IPS-NIHi7 (cell line): ENCODE data around the gene PRAMEF11.
"Not testable (repeated sequence)": the region's sequence is repeated elsewhere in the genome, so short reads cannot be mapped to it uniquely, and the experiment has no call there.

ENCODE experiments used
- DNase-seq: peaks from one replicate; pipeline ENCODE4 v3.0.0; 2012; ENCODE audit warnings: mixed read lengths; ENCODE audit errors: extremely low spot score

PRAMEF11 gene

DNA sequence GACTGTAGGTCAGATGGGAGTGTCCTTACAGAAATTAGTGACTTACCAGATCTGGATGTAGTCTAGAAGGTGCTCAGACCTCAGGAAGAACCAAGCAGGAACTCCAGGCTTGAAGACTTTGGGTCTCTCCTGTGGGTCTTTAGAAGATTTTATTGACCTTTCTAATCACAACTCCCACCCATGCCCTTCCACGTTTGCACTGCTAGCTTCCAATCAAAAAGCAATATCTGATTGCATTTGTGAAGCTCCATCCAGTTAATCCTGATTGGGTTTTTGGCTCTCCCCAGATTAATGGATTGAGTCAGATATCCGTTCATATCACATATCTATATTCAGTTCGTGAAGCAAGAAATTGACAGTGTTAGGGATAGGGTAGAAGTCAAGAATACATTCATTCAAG, at the start of gene PRAMEF11:
Gene PRAMEF11, minus strand, starts transcription at position 101 of the 400 bp plus-strand sequence. CDS start 2,621 bp downstream, outside the sequence.
- DNase-seq: not testable (repeated sequence)

DNA sequence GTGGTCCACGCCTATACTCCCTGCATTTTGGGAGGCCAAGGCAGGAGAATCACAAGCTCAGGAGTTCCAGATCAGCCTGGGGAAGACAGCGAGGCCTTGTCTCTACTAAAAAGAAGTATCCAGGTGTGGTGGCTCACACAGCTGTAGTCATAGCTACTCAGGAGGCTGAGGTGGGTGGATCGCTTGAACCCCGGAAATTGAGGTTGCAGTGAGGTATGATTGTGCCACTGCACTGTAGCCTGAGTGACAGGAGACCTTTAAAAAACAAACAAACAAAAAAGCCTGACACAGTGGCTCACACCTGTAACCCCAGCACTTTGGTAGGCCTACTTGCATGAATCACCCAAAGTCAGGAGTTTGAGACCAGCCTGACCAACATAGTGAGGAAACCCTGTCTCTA, 47.2 kb upstream of the PRAMEF11 start:
- not testable (repeated sequence) for DNase-seq

DNA sequence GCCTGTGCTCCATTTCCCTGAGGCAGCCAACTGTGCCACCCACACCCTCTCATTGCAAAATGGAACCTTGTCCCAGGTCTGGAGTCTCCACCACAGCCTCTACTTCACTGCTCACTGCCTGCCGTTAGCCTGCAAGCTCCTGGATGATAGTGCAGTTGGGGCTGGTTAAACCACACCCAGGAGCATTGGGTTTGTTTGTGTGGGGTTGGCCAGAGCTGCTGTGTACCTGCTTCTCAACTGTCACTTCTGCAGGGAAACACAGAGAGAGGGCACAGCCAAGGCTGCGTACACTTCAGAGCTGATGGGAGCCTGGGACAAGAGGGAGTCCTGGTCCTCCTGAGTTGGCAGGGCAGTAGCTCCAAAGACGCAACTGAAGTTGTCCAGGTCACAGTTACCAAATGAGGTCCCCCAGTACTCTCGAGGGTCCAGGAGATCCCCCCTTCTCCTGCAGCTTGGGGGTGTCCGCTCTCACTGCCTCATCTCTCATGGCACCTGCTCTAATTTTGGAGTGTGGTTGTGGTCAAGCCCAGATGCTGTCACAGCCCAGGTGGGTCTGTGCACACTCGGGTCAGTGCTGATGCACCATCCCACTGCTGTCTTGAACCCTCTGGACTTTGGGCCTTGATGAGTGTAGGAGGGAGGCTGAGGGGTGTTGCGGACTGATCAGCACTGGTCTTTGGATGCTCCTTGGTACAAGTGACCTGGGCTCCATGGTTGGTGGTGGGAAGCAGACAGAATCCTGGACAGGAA, 32.1 kb upstream of the PRAMEF11 start:
- not testable (repeated sequence) for DNase-seq

DNA sequence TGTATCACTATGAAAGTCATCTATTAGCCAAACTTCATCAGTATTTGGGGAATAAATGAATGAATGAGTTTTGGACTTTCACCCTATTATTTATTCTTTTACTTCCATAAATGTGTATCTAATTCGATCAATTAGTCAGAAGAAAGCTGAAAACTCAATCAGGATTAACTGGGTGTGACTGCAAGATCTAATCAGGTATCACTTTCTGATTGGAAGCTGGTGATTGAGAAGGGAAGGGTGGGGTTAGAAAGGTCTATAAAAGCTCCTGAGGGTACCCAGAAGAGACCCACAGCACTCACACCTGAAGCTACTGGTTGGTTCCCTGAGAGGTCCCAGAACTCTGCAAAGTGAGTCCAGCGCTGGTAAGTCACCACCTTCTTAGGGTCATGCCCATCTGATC, 25.6 kb upstream of the PRAMEF11 start, which contains the start of gene PRAMEF2:
Gene PRAMEF2, plus strand, starts transcription at position 301 of the 400 bp plus-strand sequence. CDS start 1,924 bp downstream, outside the sequence.
- DNase-seq: not testable (repeated sequence)

DNA sequence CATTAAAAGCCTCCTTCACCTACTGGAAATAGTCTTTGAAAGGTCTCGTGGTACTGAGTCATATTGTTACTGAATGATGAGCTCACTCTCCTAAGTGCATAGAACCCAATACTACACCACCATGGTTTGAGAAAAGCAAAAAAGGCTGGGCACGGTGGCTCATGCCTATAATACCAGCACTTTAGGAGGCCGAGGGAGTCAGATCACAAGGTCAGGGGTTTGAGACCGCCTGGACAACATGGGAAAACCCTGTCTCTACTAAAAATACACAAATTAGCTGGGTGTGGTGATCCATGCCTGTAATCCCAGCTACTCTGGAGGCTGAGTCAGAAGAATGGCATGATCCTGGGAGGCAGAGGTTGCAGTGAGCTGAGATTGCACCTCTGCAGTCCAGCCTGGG, 20.6 kb upstream of the PRAMEF11 start:
- DNase-seq: no peak

DNA sequence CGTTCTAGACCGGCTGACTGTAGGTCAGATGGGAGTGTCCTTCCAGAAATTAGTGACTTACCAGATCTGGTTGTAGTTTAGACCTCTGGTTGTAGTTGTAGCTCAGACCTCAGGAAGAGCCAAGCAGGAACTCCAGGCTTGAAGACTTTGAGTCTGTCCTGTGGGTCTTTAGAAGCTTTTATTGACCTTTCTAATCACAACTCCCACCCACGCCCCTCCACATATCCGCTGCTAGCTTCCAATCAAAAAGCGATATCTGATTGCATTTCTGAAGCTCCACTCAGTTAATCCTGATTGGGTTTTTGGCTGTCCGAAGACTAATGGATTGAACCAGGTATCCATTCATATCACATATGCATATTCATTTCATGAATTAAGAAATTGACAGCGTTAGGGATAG, 17.4 kb upstream of the PRAMEF11 start, which contains the start of gene HNRNPCL1:
Gene HNRNPCL1, minus strand, starts transcription at position 101 of the 400 bp plus-strand sequence. CDS start 431 bp downstream, outside the sequence.
- DNase-seq: not testable (repeated sequence)

DNA sequence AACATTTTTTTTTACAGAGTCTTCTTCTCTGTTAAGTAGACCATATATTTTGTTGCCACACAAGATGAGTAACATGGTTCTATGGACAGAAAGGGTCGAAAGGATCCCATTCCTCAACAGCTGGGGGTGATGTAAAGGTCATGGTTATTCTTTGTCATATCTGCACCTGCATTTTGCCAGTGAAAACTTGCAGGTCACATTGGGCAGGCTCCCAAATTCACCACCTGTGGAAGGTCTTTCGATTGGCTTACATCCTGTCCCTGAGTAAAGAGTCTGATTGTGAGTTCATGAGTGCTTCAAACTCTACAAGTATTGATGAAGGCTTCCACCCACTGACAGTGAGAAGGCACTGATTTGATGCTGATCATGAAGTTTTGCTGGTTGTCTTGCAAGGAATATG, 2.0 kb upstream of the PRAMEF11 start:
- not testable (repeated sequence) for DNase-seq

DNA sequence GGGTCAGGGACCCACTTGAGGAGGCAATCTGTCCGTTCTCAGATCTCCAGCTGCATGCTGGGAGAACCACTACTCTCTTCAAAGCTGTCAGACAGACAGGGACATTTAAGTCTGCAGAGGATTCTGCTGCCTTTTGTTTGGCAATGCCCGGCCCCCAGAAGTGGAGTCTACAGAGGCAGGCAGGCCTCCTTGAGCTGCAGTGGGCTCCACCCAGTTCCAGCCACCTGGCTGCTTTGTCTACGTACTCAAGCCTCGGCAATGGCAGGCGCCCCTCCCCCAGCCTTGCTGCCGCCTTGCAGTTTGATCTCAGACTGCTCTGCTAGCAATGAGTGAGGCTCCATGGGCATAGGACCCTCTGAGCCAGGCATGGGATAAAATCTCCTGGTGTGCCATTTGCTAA, 12.1 kb downstream of the PRAMEF11 start:
- not testable (repeated sequence) for DNase-seq

DNA sequence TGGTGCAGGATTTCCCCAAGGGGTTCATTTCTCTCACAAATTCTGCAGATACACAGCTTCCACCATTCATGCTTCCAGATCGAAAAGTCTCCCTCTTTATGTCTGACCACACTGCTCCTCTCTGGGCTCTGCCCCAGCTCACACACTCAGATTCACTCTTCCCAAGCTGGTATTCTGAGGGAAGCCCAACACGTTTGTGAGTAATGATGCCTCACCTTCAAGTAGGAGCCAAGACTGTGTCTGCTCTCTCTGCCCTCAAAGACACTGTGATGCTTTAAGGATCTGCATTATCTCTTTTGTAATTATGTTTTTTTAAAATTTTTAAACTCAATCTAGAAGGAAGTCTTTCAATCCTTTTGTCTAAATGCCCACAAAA, 19.8 kb downstream of the PRAMEF11 start:
- DNase-seq: no peak

DNA sequence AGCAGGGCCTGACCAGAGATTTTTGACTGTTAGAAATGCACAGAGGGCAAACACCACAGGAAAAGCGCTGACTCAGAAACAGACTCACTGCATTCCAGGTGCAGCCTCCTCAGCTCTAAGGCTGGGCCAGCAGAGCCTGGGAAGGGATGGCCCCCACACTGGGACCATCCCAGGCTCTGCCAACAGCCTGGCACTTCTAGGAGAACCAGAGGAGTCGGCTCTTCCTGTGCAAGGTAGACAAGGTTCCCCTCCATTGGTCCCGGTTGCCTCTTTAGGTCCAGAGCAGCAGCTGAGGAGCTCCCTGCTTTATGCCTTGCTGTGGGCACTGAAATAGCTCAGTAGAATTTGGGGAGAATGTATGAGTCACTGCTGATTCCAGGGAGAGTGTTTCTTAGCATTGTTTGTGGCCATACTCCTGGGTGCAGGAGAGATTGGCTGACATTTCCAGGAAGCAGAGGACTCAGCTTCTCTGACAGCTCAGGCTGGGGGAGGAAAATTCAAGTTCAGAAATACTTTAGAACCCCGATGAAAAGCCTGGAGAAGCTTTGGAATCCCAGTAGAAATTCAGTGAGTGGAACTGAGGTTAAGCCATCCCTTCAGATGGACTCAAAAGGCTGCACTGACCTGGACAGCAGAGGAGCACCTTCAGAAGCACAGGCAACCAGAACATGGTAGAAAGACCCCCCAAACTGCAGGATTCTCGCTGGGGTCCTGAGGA, 20.4 kb downstream of the PRAMEF11 start:
- no peak for DNase-seq

DNA sequence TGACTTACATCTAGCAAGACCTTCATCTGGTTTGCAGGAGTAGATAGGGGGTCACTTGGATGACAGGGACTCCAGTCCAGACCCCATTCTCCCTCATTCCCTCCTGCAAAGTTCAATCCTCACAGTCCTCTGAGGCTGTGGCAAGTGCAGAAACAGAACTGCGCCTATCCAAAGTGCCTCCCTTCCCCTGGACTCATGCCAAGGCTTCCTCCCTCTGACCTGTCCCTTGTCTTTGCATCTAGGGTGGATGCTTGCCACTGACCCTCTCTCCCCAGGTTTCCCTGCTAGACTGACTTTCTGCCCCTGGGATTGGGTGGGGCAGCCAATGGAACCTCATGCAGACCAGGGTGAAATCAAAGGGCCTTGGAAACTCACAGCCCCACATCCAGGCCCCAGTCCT, 21.3 kb downstream of the PRAMEF11 start:
- DNase-seq: no peak

DNA sequence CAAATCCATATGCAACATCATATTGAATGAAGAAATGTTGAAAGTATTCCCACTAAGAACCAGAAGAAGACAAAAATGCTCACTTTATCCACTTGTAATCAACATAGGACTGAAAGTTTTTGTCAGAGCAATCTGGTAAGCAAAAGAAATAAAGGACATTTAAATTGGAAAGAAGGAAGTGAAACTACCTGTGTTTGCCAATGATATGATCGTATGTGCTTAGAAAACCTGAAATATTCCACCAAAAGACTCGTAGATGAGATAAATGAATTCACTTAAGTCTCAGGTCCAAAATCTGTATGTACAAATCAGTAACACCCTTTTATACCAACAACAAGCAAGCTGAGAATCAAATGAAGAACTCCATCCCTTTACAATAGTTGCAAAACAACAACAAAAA, 31.5 kb downstream of the PRAMEF11 start:
- DNase-seq: no peak

DNA sequence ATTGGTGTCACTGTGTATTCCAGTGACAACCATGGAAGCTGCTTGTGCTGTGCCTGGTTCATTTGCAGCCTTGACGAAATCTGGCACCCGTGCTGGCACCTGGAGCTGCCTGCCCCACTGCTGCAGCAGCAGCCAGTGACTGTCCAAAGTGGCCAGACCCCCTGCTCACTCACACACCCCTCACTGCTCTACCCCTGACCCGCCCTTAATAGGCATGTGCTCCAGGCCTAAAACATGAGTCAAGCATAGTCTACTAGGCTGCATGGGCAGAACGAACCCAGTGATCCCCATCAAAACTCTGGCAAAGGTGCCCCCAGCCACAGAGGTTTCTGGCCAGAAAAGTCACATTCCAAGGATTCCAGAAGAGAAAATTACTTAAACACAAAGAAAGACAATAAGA, 32.3 kb downstream of the PRAMEF11 start:
- DNase-seq: no peak

DNA sequence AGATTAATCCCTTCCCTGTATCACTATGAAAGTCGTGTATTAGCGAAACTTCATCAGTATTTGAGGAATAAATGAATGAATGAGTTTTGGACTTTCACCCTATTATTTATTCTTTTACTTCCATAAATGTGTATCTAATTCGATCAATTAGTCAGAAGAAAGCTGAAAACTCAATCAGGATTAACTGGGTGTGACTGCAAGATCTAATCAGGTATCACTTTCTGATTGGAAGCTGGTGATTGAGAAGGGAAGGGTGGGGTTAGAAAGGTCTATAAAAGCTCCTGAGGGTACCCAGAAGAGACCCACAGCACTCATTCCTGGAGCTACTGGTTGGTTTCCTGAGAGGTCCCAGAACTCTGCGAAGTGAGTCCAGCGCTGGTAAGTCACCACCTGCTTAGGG, 40.1 kb downstream of the PRAMEF11 start, which contains the start of gene PRAMEF1:
Gene PRAMEF1, plus strand, starts transcription at position 301 of the 400 bp plus-strand sequence. CDS start 1,831 bp downstream, outside the sequence.
- DNase-seq: not testable (repeated sequence)

DNA sequence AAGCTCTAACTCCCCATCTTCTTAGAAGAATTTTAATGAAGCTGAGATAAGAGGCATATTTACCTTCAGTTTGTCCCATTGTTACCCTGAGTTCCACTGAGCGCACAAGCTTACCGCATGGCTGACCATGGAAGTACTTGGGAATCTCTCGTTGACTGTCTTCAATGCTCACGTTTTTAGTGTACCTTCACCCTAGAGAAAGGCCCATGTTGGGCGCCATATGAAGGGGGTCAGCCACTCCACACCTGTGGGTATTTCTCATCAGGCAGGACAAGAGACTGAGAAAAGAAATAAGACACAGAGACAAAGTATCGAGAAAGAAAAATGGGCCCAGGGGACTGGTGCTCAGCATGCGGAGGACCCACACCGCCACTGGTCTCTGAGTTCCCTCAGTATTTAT, 46.5 kb downstream of the PRAMEF11 start:
- DNase-seq: not testable (repeated sequence)

DNA sequence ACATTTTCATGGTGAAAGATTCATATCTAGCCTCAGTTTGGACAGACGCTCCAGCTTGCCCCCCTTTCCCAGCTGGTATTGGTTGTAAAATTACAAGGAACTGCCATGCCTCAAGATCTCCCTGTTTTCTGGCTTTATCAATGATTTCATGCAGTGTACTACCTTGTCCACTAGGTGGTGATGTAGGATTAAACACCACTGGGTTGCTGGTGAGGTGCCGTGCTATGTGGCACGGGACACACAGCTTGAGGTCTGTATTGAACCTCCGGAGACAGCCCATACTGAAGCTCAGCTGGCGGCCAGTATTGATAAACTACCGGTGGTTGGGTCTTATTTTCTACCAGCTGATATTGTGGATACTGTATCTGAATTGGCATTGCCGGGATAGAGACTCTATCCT, 47.4 kb downstream of the PRAMEF11 start:
- not testable (repeated sequence) for DNase-seq

DNA sequence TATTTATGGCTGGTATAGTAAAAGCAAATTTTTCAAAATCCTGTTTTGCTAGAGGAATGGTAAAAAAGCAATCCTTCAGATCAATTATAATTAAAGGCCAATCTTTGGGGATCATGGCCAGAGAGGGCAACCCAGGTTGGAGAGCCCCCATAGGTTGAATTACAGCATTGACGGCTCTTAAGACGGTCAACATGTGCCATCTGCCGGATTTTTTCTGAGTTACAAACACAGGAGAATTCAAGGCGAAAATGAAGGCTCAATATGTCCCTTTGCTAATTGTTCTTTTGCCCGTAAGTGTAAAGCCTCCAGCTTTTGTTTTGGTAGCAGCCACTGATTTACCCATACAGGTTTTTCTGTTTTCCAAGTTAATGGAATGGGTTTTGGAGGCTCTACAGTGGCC, 49.7 kb downstream of the PRAMEF11 start:
- DNase-seq: not testable (repeated sequence)

DNA sequence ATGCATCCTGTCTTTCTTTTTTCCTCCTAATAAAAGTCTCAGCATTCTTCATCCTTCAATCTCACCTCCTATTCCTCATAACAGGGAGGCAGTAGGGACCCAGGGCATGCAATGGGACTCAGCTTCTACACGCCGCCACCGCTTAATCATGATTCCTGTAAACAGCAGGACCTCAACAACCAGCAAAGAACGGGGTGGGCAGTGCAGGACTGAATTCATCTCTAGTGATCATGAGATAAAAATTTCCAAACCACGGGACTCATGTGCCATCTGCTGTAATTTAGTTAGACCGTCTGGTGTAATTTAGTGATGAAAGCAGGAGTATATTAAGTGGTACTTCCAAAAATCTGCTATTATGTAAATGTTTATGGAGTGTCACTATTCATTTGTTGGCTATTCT, 52.3 kb downstream of the PRAMEF11 start:
- DNase-seq: no peak

DNA sequence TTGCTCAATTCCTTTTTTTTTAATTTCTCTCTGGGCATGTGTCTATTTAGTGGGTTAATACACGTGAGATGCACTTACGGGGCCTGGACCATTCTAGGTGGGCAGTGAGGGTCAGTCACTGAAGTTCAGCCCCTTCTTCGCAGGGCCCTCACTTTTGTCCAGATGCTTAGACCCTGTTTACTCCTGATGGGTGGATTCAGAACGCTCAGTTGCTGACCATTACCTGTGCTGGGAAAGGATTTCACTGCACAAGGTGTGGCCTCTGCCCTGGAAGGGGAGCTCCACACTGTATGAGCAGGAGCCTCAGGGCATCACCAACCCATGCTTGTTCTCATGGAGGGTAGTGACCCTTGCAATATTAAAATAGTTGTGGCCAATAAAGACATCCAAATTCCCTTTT, 53.1 kb downstream of the PRAMEF11 start:
- DNase-seq: no peak

DNA sequence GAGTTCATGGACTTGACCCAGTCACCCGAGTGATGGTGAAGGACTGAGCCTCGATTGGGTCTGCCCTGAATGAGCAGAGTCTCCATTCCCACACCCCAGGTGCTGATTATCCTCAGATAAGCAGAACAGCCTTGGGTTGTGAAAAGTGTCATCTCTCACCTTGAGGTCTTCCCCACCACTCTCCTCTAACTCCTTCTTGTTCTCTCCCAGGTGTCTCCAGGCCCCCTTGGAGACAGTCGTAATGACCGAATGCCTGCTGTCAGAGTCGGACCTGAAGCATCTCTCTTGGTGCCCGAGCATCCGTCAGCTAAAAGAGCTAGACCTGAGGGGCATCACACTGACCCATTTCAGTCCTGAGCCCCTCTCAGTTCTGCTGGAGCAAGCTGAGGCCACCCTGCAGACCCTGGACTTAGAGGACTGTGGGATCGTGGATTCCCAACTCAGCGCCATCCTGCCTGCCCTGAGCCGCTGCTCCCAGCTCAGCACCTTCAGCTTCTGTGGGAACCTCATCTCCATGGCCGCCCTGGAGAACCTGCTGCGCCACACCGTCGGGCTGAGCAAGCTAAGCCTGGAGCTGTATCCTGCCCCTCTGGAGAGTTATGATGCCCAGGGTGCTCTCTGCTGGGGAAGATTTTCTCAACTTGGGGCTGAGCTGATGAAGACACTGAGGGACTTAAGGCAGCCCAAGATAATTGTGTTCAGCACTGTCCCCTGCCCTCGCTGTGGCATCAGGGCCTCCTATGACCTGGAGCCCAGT, 54.2 kb downstream of the PRAMEF11 start:
- DNase-seq: no peak

DNA sequence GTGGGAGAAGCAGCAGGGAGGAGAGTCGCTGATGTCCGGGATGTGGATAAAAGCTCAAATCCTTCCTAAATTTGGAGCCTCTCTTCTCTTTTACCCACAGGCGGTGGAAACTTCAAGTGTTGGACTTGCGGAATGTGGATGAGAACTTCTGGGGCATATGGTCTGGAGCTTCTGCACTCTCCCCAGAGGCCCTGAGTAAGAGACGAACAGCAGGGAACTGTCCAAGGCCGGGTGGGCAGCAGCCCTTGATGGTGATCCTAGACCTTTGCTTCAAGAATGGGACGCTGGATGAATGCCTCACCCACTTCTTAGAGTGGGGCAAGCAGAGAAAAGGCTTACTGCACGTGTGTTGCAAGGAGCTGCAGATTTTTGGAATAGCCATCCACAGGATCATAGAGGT, 55.8 kb downstream of the PRAMEF11 start:
- DNase-seq: no peak

DNA sequence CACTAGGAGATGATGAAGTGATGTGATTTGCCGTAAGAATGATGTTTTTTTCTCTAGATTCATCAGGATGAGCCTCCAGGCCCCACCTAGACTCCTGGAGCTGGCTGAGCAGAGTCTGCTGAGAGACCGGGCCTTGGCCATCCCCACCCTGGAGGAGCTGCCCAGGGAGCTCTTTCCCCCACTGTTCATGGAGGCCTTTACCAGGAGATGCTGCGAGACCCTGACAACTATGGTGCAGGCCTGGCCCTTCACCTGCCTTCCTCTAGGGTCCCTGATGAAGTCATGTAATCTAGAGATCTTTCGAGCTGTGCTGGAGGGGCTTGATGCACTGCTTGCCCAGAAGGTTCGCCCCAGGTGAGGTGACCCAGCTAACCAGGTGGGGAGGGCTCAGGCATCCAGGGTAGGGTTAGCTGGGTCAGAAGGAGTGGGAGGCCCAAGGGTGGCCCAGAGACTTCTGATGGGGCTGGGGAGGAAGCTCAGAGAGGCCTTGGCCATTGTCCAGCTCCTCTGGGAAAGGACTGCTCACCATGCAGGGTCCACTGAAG, 56.3 kb downstream of the PRAMEF11 start:
- no peak for DNase-seq
